Activated T-helper 1 cell treated with Interleukin-2 at 50 U/mL for 16 hours (primary cell): ENCODE measurements around the gene CCIN.

Experiments
- DNase-seq: peaks from one replicate; pipeline ENCODE4 v3.0.0-alpha.2; 2020; ENCODE audit warnings: low read depth

CCIN gene

GRCh38 chr9:36190388-36191289 lies 21.5 kb downstream of the CCIN start, which contains the start of gene CLTA:
CLTA (plus strand) TSS chr9:36190921; CDS start chr9:36191057, 136 bp downstream.
- DNase-seq, result peak; percentile 88

GRCh38 chr9:36191290-36191645 lies 22.1 kb downstream of the CCIN start:
- peak; percentile 19 for DNase-seq

GRCh38 chr9:36191686-36192085 lies 22.5 kb downstream of the CCIN start:
- no peak for DNase-seq

GRCh38 chr9:36192196-36192595 lies 23.0 kb downstream of the CCIN start:
- no peak for DNase-seq

- DNase-seq, result no peak
Measured at GRCh38 chr9:36193023-36193422, 23.8 kb downstream of the CCIN start.

- DNase-seq, result no peak
Measured at GRCh38 chr9:36194326-36195000, 25.3 kb downstream of the CCIN start.

GRCh38 chr9:36204906-36205547 lies 35.8 kb downstream of the CCIN start:
- DNase-seq, result no peak

- DNase-seq, result no peak
Measured at GRCh38 chr9:36207016-36207415, 37.8 kb downstream of the CCIN start.

GRCh38 chr9:36207546-36208012 lies 38.4 kb downstream of the CCIN start:
- no peak for DNase-seq

GRCh38 chr9:36208521-36209253 lies 39.5 kb downstream of the CCIN start:
- DNase-seq, result no peak

- DNase-seq, result no peak
Measured at GRCh38 chr9:36210722-36211121, 41.5 kb downstream of the CCIN start.

- no peak for DNase-seq
Measured at GRCh38 chr9:36211510-36211909, 42.3 kb downstream of the CCIN start.

GRCh38 chr9:36213387-36213786 lies 44.2 kb downstream of the CCIN start:
- no peak for DNase-seq

GRCh38 chr9:36213989-36214388 lies 44.8 kb downstream of the CCIN start:
- DNase-seq, result no peak

GRCh38 chr9:36214571-36214970 lies 45.4 kb downstream of the CCIN start:
- DNase-seq, result no peak

GRCh38 chr9:36217256-36217968 lies 48.2 kb downstream of the CCIN start:
- DNase-seq, result no peak

- DNase-seq, result no peak
Measured at GRCh38 chr9:36218011-36218410, 48.8 kb downstream of the CCIN start.

GRCh38 chr9:36218411-36218901 lies 49.3 kb downstream of the CCIN start:
- no peak for DNase-seq
